ENCODE results near the gene NF2.

NF2 gene

GRCh38 chr22:29633514-29634312 lies 30.3 kb downstream of the NF2 start:
- no peak for DNase-seq

DNA sequence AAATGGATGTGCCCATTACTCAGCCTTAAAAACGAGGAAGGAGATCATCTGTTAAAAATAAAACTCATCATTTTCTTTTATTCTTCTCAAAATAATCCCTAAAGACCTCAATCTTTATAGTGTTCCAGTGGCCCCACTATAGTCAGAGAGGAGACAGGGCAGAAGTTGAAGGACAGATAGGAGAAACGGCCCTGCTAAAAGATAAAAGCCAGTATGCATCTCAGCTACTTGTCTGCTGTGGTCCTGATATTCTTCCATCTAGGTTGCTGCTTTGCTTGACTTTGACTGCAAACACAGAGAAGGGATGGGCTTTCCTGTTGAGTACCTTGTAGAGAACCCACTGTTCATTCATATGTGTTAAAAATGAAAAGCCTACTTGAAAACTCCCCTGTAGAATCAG lies 31.4 kb downstream of the NF2 start:
- no peak for DNase-seq

- no peak for DNase-seq
These were observed 32.4 kb downstream of the NF2 start for GRCh38 chr22:29635734-29636357.

- DNase-seq, result no peak
These were observed 33.3 kb downstream of the NF2 start for GRCh38 chr22:29636751-29637150.

DNA sequence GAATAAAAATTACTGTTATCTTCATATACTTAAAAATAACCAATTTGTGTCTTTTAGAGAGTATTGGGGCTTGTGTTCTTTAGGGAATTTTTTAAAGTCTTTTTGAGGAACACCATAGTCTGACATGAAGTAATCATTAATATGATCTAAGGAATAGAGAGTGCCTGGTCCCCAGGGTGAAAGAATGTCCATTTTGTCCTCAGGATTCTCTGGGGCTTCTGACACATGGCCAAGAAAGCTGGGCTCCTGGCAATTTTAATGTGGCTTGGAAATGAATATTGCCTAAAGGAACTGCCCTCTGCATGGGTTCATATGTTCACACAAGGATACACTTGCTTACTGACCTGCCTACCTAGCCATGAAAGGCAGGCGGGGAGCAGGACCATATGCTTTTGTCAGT lies 33.7 kb downstream of the NF2 start:
- no peak for DNase-seq

- no peak for DNase-seq
These were observed 35.2 kb downstream of the NF2 start for GRCh38 chr22:29638678-29639077.

DNA sequence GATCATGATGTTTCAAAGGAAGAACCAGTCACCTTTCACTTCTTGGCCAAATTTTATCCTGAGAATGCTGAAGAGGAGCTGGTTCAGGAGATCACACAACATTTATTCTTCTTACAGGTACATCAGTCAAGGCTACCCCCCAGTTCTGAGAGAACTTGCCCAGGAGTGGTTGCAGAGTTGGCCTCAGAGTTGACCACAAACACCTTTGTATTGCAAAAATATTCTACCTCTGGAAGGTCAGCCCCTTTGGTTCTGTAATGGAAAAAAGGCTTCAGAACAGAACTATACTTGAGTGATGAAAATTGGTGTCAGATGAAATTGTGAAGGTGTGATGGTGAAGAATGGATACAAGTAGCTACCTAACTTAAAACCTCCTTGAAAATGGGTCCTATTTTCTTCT lies 35.7 kb downstream of the NF2 start:
- DNase-seq, result no peak

- no peak for DNase-seq
These were observed 37.7 kb downstream of the NF2 start for GRCh38 chr22:29641042-29641699.

DNA sequence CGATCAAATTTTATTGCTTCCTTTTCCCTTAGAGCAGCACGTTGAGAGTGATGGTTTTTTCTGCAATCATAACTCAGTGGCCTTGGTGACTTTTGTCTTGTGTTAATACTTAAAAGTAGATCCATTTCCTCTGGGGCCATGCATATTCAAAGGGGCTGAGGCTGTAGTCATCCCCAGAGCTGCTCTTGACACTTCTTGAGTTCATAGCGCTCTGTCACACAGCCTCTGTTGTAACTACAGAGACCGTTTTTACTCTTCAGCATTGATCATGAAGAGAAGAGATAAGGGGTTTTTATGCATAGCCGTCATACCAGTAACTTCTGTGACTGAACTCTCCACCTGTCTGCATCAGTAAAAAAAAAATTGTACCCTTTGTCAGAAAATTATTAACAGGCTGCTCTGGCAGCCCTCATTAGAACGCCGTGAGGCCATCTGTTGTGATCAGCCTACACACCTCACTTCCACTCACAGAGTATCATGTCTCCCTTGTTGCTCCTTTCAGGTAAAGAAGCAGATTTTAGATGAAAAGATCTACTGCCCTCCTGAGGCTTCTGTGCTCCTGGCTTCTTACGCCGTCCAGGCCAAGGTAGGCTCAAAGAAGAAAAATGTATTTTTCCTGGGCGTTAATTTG lies 38.4 kb downstream of the NF2 start:
- no peak for DNase-seq

DNA sequence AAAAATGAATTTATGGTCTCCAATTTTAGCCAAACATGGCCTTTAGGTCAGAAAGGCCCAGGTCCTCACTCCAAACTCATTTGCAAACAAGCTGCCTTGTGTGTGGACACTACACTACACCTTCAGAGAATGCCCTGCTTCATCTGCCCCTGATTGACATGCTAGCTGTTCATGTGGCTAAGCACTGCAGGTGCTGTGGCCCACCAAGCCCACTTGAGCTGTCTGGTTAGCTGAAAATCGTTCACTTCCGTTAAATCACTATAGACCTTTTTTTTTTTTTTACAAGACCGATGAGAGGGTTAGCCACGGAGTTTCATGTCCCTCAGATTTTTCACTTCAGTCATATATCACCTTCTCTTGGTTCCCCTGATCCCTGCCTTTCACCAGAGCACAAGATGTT lies 39.3 kb downstream of the NF2 start:
- DNase-seq, result no peak

DNA sequence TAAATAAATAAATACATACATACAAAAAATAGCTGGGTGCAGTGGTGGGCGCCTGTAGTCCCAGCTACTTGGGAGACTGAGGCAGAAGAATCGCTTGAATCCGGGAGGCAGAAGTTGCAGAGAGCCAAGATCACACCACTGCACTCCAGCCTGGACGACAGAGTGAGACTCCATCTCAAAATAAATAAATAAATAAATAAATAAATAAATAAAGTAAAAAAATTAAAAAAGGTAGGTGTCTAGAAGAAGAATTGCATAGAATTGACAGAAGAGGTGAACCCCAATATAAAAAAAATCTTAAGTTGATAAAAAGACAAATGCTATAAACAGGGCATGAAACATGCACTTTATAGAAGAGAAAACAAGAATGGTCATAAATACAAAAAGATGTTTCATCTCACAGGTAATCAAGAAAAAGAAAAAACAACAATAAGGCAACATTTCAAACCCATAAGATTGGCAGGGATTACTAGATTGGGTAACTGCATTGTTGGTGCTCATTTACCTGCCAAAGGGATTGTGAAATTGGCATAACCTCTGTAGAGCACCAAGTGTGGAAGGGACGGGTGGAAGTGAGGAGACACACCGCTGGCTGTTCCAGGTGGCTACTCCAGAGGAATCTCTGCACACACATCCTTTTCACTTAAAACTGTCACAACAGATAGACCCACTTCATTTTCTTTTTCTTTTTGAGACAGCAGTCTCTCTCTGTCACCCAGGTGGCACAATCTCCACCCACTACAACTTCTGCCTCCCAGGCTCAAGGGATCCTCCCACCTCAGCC lies 44.7 kb downstream of the NF2 start:
- DNase-seq, result no peak

DNA sequence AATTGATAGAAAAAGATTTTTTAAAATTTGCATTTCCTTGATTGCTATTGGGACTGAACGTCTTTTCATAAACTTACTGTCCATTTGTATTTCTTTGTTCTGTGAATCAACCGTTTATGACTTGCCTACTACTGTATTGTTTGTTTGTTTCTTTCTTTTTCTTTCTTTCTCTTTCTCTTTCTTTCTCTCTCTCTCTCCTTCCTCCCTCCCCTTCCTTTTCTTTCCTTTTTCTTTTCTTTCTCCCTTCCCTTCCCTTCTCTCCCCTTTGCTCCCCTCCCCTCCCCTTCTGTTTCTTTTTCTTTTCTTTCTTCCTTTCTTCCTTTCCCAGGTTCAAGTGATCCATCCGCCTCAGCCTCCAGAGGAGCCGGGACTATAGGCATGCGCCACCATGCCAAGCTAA lies 46.9 kb downstream of the NF2 start:
- DNase-seq, result no peak

GRCh38 chr22:29651652-29652051 lies 48.2 kb downstream of the NF2 start:
- DNase-seq, result no peak

GRCh38 chr22:29654420-29654819 lies 51.0 kb downstream of the NF2 start:
- no peak for DNase-seq

- DNase-seq, result no peak
These were observed 51.4 kb downstream of the NF2 start for GRCh38 chr22:29654882-29655281.

- DNase-seq, result no peak
These were observed 54.7 kb downstream of the NF2 start for GRCh38 chr22:29658176-29658575.

- no peak for DNase-seq
These were observed 56.6 kb downstream of the NF2 start for GRCh38 chr22:29660021-29660420.

DNA sequence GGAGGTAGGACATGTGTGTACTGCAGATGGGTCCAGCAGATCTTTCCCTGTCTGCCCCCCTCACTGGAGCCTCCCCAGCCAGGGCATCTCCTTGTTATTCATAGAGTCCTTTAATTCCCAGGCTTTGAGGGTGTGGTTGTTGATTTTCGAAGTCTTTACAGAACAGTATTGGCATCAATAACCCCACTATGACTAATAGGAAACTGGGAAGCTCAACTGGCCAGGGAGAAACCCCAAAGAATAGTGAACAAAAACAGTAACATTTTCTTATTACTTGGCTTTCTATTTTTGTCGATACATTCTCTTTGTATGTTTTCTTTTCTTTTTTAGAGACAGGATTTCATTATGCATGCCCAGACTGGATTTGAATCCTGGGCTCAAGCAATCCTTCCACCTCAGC lies 57.9 kb downstream of the NF2 start:
- DNase-seq, result no peak

DNA sequence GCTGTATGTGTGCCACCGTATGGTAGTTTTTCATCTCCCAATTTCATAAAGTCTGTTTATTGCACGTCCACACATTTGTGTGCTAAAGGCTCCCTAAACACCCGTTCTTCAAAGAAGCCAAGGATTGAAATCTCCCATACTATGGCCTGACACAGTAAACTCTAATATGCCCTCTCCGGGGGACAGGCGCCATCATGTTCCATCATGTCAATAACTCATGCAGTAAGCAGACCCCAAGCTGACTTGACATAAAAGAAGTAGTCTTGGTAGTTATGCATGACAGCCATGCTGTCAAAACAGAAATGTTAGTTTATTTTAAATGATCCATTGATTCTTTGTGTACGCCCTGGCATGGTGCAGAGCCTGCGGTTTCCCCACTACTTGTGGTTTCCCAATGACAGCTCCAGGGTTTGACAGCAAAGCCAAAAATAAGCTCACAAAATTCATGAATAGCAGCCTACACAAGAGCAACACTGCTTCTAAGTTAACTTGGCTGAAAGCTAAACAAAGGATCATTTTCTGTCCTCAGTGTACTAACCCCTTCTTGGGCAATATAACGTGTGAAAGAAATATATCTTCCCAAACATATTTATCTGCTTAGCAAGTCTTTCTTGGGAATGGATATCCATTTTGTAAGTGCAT lies 59.9 kb downstream of the NF2 start:
- no peak for DNase-seq

DNA sequence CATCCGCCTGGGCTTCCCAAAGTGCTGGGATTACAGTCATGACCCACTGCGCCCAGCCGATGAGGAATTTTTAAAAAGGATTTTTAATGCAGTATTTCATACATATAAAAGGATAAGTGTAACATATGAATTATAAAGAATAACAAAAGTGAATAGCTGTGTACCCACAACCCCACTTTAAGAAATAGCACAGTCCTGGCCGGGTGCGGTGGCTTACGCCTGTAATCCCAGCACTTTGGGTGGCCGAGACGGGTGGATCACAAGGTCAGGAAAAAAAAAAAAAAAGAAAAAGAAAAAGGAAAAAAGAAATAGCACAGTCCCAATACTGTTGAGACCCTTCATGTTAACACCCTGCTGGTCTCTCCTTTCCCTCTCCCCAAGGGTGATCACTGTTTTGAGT lies 62.1 kb downstream of the NF2 start:
- DNase-seq, result no peak

GRCh38 chr22:29668673-29669072 lies 65.2 kb downstream of the NF2 start:
- DNase-seq, result no peak

DNA sequence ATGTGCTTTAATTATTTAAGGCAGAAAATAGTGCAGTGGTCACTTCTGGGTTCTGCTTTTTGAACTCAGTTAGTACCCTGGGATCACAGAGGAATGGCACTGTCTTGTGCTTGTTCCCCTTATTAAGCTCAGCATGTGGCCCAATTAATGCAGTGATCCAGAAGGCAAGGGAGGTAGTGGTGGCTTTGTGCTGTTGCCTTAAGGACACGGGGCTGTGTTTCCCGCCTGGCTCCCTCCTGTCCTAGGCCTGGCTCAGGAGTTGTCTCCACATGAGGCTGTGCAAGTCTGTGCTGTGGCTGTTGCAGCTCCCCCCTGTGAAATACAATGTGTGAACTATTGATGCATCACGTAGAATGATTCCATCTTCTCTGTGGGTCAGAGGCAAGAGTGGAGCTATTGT lies 67.2 kb downstream of the NF2 start:
- DNase-seq, result no peak

All from T-helper 9 cell (primary cell).